Ovary (tissue), 3 donors: ENCODE results near the gene CEACAM8.

Source experiments
- CTCF ChIP-seq, 3 donors: fragments of 450-650 bp in 2 of 3; fragments of 200-600 bp in 1 of 3; IDR thresholded peaks; one replicate each; pipeline versions ENCODE4 v1.5.1 to v1.8.0; 2016 to 2022; ENCODE audit warnings: antibody characterized with exemption in 3 of 3, mild to moderate bottlenecking in 1 of 3
- POLR2A ChIP-seq: fragments of 450-650 bp; IDR thresholded peaks from one replicate; pipeline ENCODE4 v1.6.1; 2017; ENCODE audit warnings: antibody characterized with exemption, mild to moderate bottlenecking, moderate library complexity
- donor health status: DM: no; HTN: no; CAD: no.

- TF ChIP-seq CTCF (IDR thresholded peaks at IDR 0.05) (no peak), POLR2A (no peak)
These were observed 47.8 kb downstream of the CEACAM8 start for GRCh38 chr19:42546831-42547500.
